HepG2 (cell line): ENCODE results near the gene PCBP2. TPM values are rescaled to one million over a fixed set of nuclear protein-coding genes. Genes with fewer than 3 reads are reported as not detected.
A peak's percentile ranks its signal among the peaks of the same experiment; 100 is the strongest.

Source experiments
- ATAC-seq: fragments of 200-7000 bp; cut with Tn5 transposase; 3 replicates; pipeline ENCODE4 v1.9.1; 2020; ENCODE audit warnings: mild to moderate bottlenecking, moderate library complexity
- BruUV-seq: library from RNA; stranded (reverse); fragments of 400-500 nt; replicated peaks from 2 replicates; lab custom pipeline; 2021; lab: Mats Ljungman, UMichigan
- CTCF ChIA-PET: fragments of 300-600 bp; formaldehyde crosslinking; extraction: SDS; loops from one replicate; lab custom pipeline; 2021; ENCODE audit warnings: low total read pairs, inconsistent platforms, low intra/inter-chr PET ratio; lab: Yijun Ruan, JAX
- POLR2A ChIA-PET: fragments of 350-600 bp; sonication (Branson Sonifier 250); formaldehyde crosslinking; loops from one replicate; lab custom pipeline; 2020; ENCODE audit warnings: antibody characterized with exemption, inconsistent platforms; lab: Yijun Ruan, JAX
- DNase-seq: peaks from one replicate; pipeline ENCODE4 v3.0.0-alpha.2; 2015; ENCODE audit warnings: low spot score
- FAIRE-seq: peaks from 3 replicates; lab custom pipeline; 2011; peaks lifted over from hg19 to GRCh38; lab: Jason Lieb, UNC
- H2AFZ ChIP-seq: one replicate; pipeline ENCODE4 v1.6.1; 2011; ENCODE audit warnings: low read length, inconsistent platforms
- H3K27ac ChIP-seq: fragments of 300-600 bp; 3 replicates; pipeline ENCODE4 v1.8.0; 2011; ENCODE audit warnings: mixed run types, mild to moderate bottlenecking, mixed read lengths, low read length, inconsistent platforms; ENCODE audit not compliant: insufficient read depth; ENCODE audit errors: extremely low read length
- H3K27me3 ChIP-seq, 2 experiments: fragments of 200-600 bp in 1 of 2; 2 replicates in 1 of 2; 3 replicates in 1 of 2; pipeline versions ENCODE4 v1.6.0 to v1.8.0; 2011; ENCODE audit warnings: low read length in 2 of 2, mild to moderate bottlenecking in 2 of 2, moderate library complexity in 2 of 2, inconsistent platforms in 1 of 2; ENCODE audit not compliant: insufficient read depth in 2 of 2, control insufficient read depth in 1 of 2
- H3K36me3 ChIP-seq, 2 experiments: fragments of 200-600 bp in 1 of 2; replicated peaks in 1 of 2; 2 replicates in 1 of 2; 3 replicates in 1 of 2; pipeline versions ENCODE4 v1.5.1 to v1.8.0; 2011; ENCODE audit warnings: low read length in 2 of 2, inconsistent platforms in 1 of 2; ENCODE audit not compliant: insufficient read depth in 2 of 2, control insufficient read depth in 1 of 2
- H3K4me1 ChIP-seq: 2 replicates; pipeline ENCODE4 v1.5.1; 2012; ENCODE audit warnings: low read length, inconsistent platforms; ENCODE audit not compliant: insufficient read depth
- H3K4me2 ChIP-seq: 2 replicates; pipeline ENCODE4 v1.6.0; 2011; ENCODE audit warnings: low read depth, low read length, inconsistent platforms
- H3K4me3 ChIP-seq, 3 experiments: fragments of 200-600 bp in 1 of 3; sonication (generic), shearing (Covaris generic) in 1 of 3; replicated peaks in 1 of 3; 2 replicates each; pipeline ENCODE4 v1.5.1; 2011 to 2016; ENCODE audit warnings: low read length in 3 of 3, inconsistent platforms in 2 of 3, low read depth in 2 of 3, mild to moderate bottlenecking in 2 of 3, control low read depth in 1 of 3, mixed read lengths in 1 of 3; ENCODE audit not compliant: insufficient read depth in 1 of 3
- H3K79me2 ChIP-seq: one replicate; pipeline ENCODE4 v1.6.1; 2011; ENCODE audit warnings: low read length, inconsistent platforms; ENCODE audit not compliant: insufficient read depth
- H3K9ac ChIP-seq: 2 replicates; pipeline ENCODE4 v1.6.0; 2011; ENCODE audit warnings: mild to moderate bottlenecking, low read depth, low read length, inconsistent platforms; ENCODE audit not compliant: insufficient read depth
- H3K9me3 ChIP-seq: 2 replicates; pipeline ENCODE4 v1.5.1; 2012; ENCODE audit warnings: mild to moderate bottlenecking, low read length
- H4K20me1 ChIP-seq: 2 replicates; pipeline ENCODE4 v1.6.0; 2011; ENCODE audit warnings: inconsistent platforms, mild to moderate bottlenecking, low read length, moderate library complexity; ENCODE audit not compliant: insufficient read depth
- ERF ChIP-seq: IDR thresholded peaks from 2 replicates; pipeline ENCODE4 v1.6.1; 2018; ENCODE audit warnings: missing biosample characterization, missing genetic modification reagents
- KAT8 ChIP-seq: IDR thresholded peaks from 2 replicates; pipeline ENCODE4 v1.6.1; 2016; ENCODE audit warnings: missing genetic modification reagents, missing compliant biosample characterization
- PHF8 ChIP-seq: sonication (generic); formaldehyde crosslinking; IDR thresholded peaks from 2 replicates; pipeline ENCODE4 v1.5.0; 2020; ENCODE audit warnings: missing genetic modification reagents
- POLR2AphosphoS2 ChIP-seq: IDR thresholded peaks from 2 replicates; pipeline ENCODE4 v1.6.1; 2011; ENCODE audit warnings: low read depth, low read length, improper control_type of control experiment
- RAD21 ChIP-seq: fragments of 450-650 bp; formaldehyde crosslinking; IDR thresholded peaks from 2 replicates; pipeline ENCODE4 v1.5.0; 2020; ENCODE audit warnings: mild to moderate bottlenecking
- SOX6 ChIP-seq, 2 experiments: fragments of 450-650 bp in 1 of 2; sonication (generic) in 1 of 2; formaldehyde crosslinking in 1 of 2; IDR thresholded peaks; 2 replicates each; pipeline versions ENCODE4 v1.4.0 to v1.6.1; 2017 to 2020; ENCODE audit warnings: antibody characterized with exemption in 1 of 2, mild to moderate bottlenecking in 1 of 2, missing genetic modification reagents in 1 of 2
- TP53 ChIP-seq: sonication (generic); formaldehyde crosslinking; conservative IDR thresholded peaks from 2 replicates; pipeline ENCODE4 v1.4.0; 2020; ENCODE audit warnings: missing genetic modification reagents
- ZNF333 ChIP-seq: sonication (generic); formaldehyde crosslinking; IDR thresholded peaks from 2 replicates; pipeline ENCODE4 v1.4.0; 2020; ENCODE audit warnings: mild to moderate bottlenecking, missing genetic modification reagents, borderline replicate concordance
- ZNF496 ChIP-seq: sonication (generic); formaldehyde crosslinking; IDR thresholded peaks from 2 replicates; pipeline ENCODE4 v1.8.1; 2023; ENCODE audit warnings: mild to moderate bottlenecking, moderate library complexity, missing genetic modification reagents; ENCODE audit not compliant: insufficient replicate concordance
- ZNF552 ChIP-seq: sonication (generic); formaldehyde crosslinking; IDR thresholded peaks from 2 replicates; pipeline ENCODE4 v1.9.0; 2022; ENCODE audit warnings: missing genetic modification reagents, mild to moderate bottlenecking, borderline replicate concordance
- ZNF607 ChIP-seq: sonication (generic); formaldehyde crosslinking; IDR thresholded peaks from 2 replicates; pipeline ENCODE4 v1.5.1; 2020; ENCODE audit warnings: missing genetic modification reagents, mild to moderate bottlenecking, borderline replicate concordance
- ZNF850 ChIP-seq: sonication (generic); formaldehyde crosslinking; conservative IDR thresholded peaks from 2 replicates; pipeline ENCODE4 v1.9.0; 2021; ENCODE audit warnings: mild to moderate bottlenecking, missing genetic modification reagents
- WGBS: methylation state at CpG from one replicate; pipeline ENCODE4 v1.1.6; 2017; ENCODE audit warnings: low lambda C conversion rate; 5-methylcytosine and 5-hydroxymethylcytosine counted together
- in situ Hi-C: cut with HindIII; loops from 2 replicates; pipeline ENCODE4 v1.10.0; 2017; ENCODE audit warnings: low pct_unique_long_range_greater_than_20kb; ENCODE audit not compliant: extremely low pct_ligation_motif_present
- intact Hi-C: fragments of 100-400 bp; cut with micrococcal nuclease; formaldehyde crosslinking; loops from one replicate; pipeline ENCODE4 v1.10.0; 2022; ENCODE audit not compliant: unreplicated experiment
- polyA plus RNA-seq, 8 experiments: library from polyadenylated mRNA; depleted of rRNA in 3 of 8; stranded (reverse) in 7 of 8; unstranded in 1 of 8; fragments of >200 nt; fragmentation: Illumina TruSeq in 4 of 8; extraction: Trizol in 4 of 8; gene quantifications; 2 replicates each; pipeline versions ENCODE4 v1.2.1 to v1.2.3, GENCODE V29; 2011 to 2016; ENCODE audit warnings: low read depth in 4 of 8, missing spikeins in 1 of 8, mixed read lengths in 1 of 8; ENCODE audit not compliant: insufficient read depth in 1 of 8
- total RNA-seq, 5 experiments: library from RNA; depleted of rRNA; stranded (reverse); fragments of >200 nt; fragmentation: Illumina TruSeq; extraction: Trizol; gene quantifications; 2 replicates each; pipeline ENCODE4 v1.2.3, GENCODE V29; 2016; ENCODE audit warnings: low read depth in 1 of 5
- TF ChIP-seq, protein P1 (sequence below): conservative IDR thresholded peaks from 2 replicates; pipeline ENCODE4 v1.6.1; 2018; ENCODE audit warnings: missing genetic modification reagents
- TF ChIP-seq, protein P2 (sequence below): sonication (generic); formaldehyde crosslinking; IDR thresholded peaks from 2 replicates; pipeline ENCODE4 v1.8.1; 2023; ENCODE audit warnings: mild to moderate bottlenecking, missing genetic modification reagents
- TF ChIP-seq, protein P3 (sequence below): IDR thresholded peaks from 2 replicates; pipeline ENCODE4 v1.6.1; 2016; ENCODE audit warnings: low read depth
- TF ChIP-seq, protein P4 (sequence below): sonication (generic); formaldehyde crosslinking; IDR thresholded peaks from 2 replicates; pipeline ENCODE4 v1.8.1; 2023; ENCODE audit warnings: mild to moderate bottlenecking, missing genetic modification reagents
- TF ChIP-seq, protein P5 (sequence below): sonication (generic); formaldehyde crosslinking; IDR thresholded peaks from 2 replicates; pipeline ENCODE4 v1.8.0; 2022; ENCODE audit warnings: mild to moderate bottlenecking, missing genetic modification reagents, borderline replicate concordance

The PCBP2 gene
- total and polyA plus RNA-seq, 2 of the 13 experiments (the other 11 are each of a cell fraction or from before 2014, with no cell fraction given): 154 to 345 TPM

DNA sequence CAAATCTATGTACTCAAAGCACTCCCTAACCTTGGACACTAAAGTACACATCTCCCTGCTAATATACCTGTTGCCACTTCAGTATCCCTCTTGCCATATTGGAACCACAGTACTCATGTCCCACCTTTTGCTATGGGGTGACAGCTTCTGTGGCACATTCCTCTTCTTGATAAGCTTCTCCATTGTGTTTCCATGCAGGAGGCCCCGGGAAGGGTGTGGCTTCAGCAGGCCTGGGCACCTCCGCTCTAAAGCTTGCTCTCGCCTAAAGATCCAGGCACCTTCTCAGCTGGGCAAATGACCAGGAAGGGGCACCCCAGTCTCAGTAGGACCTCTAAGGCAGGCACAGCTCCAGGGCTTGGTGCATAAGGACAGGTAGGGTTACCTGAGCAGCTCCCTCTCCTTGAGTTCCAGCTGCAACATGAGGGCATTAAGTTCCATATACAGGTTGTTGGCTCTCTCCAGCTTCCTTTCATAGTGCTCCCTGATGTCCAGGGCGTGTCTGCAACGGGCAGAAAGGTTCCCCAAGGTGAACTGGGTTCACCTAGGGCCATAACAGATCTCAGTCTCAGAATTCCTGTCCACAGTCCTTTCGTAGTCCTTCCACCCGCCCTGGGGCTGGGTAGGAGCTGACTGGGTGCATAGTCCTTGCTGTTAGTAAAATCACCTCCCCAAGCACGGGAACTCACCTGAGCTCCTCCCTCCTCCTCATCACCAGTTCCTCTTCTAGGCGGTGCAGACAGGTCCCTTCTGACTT lies 31.5 kb downstream of the PCBP2 start:
- Histone ChIP-seq H3K4me2 (no peak overlapping the region), H2AFZ (no peak overlapping the region), H3K79me2 (no peaks in the 10 kb centered on the region), H3K4me1 (no peaks in the 10 kb centered on the region), H3K27me3 (no peaks in the 10 kb centered on the region), H3K27ac (no peak overlapping the region), H3K9ac (no peak overlapping the region), H3K36me3 (peaks cover 11 to 38% of the 10 kb centered on the region in 2 experiments), H3K4me3 (no peak overlapping the region), H3K9me3 (no peaks in the 10 kb centered on the region), H4K20me1 (peaks cover 10% of the 10 kb centered on the region)
- peak; percentile 0 for ATAC-seq
- FAIRE-seq: no peak
- intact Hi-C loops (no loop called here), in situ Hi-C loops (no loop called here)
- no peak for DNase-seq
- BruUV-seq: no TSS peak
- CTCF ChIA-PET: no interaction called here
- POLR2A ChIA-PET: interaction anchor here (0.6 to 4.2 kb wide), 7 partner anchors 9 to 42 kb away, joined by 3 to 58 read pairs (median 4); partner anchors contain the start of genes MAP3K12, PRR13 and TARBP2
- 82% methylated on average over 9 of the region's 9 CpGs for WGBS
- TF ChIP-seq ZNF607 (CRISPR knock-in tag) (no peak), ERF (CRISPR knock-in tag) (no peak), SOX6 (IDR thresholded peaks at IDR 0.05) (no peak), SOX6 (CRISPR knock-in tag; IDR thresholded peaks at IDR 0.05) (no peak), ZNF552 (CRISPR knock-in tag) (no peak), ZNF496 (CRISPR knock-in tag) (no peak), KAT8 (CRISPR knock-in tag) (no peak), TP53 (no peak), POLR2AphosphoS2 (no peak; the same call in none of the 2 replicates), ZNF850 (CRISPR knock-in tag) (no peak), PHF8 (CRISPR knock-in tag) (no peak), ZNF333 (no peak), RAD21 (CRISPR knock-in tag) (0 out of 2 replicates have a peak, but pooled peaks have one; percentile 12)
- TF ChIP-seq, protein P1, sequence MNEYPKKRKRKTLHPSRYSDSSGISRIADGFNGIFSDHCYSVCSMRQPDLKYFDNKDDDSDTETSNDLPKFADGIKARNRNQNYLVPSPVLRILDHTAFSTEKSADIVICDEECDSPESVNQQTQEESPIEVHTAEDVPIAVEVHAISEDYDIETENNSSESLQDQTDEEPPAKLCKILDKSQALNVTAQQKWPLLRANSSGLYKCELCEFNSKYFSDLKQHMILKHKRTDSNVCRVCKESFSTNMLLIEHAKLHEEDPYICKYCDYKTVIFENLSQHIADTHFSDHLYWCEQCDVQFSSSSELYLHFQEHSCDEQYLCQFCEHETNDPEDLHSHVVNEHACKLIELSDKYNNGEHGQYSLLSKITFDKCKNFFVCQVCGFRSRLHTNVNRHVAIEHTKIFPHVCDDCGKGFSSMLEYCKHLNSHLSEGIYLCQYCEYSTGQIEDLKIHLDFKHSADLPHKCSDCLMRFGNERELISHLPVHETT: no peak
- TF ChIP-seq, protein P2, sequence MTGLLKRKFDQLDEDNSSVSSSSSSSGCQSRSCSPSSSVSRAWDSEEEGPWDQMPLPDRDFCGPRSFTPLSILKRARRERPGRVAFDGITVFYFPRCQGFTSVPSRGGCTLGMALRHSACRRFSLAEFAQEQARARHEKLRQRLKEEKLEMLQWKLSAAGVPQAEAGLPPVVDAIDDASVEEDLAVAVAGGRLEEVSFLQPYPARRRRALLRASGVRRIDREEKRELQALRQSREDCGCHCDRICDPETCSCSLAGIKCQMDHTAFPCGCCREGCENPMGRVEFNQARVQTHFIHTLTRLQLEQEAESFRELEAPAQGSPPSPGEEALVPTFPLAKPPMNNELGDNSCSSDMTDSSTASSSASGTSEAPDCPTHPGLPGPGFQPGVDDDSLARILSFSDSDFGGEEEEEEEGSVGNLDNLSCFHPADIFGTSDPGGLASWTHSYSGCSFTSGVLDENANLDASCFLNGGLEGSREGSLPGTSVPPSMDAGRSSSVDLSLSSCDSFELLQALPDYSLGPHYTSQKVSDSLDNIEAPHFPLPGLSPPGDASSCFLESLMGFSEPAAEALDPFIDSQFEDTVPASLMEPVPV (CRISPR knock-in tag): no peak
- TF ChIP-seq, protein P3, sequence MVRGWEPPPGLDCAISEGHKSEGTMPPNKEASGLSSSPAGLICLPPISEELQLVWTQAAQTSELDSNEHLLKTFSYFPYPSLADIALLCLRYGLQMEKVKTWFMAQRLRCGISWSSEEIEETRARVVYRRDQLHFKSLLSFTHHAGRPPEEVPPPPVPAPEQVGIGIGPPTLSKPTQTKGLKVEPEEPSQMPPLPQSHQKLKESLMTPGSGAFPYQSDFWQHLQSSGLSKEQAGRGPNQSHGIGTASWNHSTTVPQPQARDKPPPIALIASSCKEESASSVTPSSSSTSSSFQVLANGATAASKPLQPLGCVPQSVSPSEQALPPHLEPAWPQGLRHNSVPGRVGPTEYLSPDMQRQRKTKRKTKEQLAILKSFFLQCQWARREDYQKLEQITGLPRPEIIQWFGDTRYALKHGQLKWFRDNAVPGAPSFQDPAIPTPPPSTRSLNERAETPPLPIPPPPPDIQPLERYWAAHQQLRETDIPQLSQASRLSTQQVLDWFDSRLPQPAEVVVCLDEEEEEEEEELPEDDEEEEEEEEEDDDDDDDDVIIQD (CRISPR knock-in tag): no peak
- TF ChIP-seq, protein P4, sequence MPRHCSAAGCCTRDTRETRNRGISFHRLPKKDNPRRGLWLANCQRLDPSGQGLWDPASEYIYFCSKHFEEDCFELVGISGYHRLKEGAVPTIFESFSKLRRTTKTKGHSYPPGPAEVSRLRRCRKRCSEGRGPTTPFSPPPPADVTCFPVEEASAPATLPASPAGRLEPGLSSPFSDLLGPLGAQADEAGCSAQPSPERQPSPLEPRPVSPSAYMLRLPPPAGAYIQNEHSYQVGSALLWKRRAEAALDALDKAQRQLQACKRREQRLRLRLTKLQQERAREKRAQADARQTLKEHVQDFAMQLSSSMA (CRISPR knock-in tag): no peak
- TF ChIP-seq, protein P5, sequence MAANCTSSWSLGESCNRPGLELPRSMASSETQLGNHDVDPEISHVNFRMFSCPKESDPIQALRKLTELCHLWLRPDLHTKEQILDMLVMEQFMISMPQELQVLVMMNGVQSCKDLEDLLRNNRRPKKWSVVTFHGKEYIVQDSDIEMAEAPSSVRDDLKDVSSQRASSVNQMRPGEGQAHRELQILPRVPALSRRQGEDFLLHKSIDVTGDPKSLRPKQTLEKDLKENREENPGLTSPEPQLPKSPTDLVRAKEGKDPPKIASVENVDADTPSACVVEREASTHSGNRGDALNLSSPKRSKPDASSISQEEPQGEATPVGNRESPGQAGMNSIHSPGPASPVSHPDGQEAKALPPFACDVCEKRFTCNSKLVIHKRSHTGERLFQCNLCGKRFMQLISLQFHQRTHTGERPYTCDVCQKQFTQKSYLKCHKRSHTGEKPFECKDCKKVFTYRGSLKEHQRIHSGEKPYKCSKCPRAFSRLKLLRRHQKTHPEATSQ (CRISPR knock-in tag): 0 out of 2 replicates have a peak, but pooled peaks have one; percentile 22
